Measurements from ENCODE around the gene PCCA.
"Not testable (repeated sequence)": the region's sequence is repeated elsewhere in the genome, so short reads cannot be mapped to it uniquely, and the experiment has no call there.

PCCA gene

GRCh38 chr13:100266026-100266425 lies 177.1 kb downstream of the PCCA start:
- DNase-seq: no peak

GRCh38 chr13:100269837-100270236 lies 180.9 kb downstream of the PCCA start:
- no peak for DNase-seq

DNA sequence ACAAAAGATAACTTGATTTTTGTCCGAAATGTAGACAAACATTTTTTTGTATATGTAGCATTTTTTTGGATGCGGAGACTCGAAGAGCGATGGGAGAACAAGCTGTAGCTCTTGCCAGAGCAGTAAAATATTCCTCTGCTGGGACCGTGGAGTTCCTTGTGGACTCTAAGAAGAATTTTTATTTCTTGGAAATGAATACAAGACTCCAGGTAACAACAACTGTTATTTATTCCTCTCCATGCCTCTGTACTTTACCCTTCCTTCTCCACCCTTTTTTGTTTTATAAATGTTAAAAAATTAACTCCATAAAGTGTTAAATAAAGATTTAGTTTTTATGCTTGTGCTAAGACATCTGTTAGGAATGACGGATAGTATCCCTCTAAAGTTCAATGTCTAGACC lies 184.2 kb downstream of the PCCA start:
- no peak for DNase-seq

GRCh38 chr13:100273552-100273951 lies 184.7 kb downstream of the PCCA start:
- DNase-seq: no peak

DNA sequence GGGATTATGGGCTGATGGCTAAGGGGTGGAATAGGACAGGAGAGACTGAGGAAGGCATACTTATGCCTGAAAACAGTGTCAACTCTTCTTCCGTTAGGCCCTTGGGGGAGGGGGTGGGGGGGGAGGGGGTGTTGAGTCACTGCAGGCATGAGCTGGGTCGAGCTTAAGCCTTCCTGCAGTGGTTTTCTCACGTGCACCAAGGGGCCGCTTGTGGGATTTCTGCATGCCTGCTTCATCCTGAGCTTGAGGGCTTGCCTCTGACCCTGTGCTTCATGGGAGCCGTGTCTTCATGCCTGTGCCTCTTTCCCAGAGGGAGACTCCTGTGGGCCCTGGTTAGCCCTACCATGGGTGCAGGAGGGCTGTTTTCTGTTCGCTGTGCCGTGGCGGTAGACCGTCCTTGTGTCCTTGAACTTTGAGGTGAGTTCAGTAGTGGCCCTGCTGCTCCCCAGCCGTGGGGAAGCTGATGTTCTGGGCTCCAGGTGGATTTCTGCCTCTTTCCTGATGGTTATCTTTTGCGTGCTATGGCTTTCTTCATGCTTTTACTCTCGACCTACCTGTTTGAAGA lies 186.1 kb downstream of the PCCA start:
- DNase-seq: no peak

DNA sequence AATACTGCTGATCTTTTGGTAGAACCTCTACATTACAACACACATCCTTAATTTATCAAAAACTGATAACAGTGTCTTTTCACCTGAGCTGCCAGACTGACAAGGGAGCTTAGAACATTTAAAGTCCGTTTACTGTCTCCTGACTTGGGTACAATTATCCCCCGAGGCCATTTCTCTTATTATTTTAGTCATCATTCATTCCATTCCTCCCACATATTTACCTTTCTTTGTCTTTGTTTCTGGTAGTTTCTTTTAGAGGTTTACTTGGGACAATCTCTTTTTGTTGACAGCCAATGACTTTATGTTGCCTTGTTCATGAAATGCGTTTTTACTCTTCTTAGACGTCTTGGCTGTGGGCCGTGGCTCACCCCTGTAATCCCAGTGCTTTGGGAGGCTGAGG lies 186.9 kb downstream of the PCCA start:
- DNase-seq: no peak

GRCh38 chr13:100280681-100281080 lies 191.8 kb downstream of the PCCA start:
- no peak for DNase-seq

- DNase-seq: not testable (repeated sequence)
Measured at GRCh38 chr13:100282306-100282705, 193.4 kb downstream of the PCCA start.

- no peak for DNase-seq
Measured at GRCh38 chr13:100290165-100290801, 201.4 kb downstream of the PCCA start.

- DNase-seq: no peak
Measured at GRCh38 chr13:100291624-100292023, 202.7 kb downstream of the PCCA start.

DNA sequence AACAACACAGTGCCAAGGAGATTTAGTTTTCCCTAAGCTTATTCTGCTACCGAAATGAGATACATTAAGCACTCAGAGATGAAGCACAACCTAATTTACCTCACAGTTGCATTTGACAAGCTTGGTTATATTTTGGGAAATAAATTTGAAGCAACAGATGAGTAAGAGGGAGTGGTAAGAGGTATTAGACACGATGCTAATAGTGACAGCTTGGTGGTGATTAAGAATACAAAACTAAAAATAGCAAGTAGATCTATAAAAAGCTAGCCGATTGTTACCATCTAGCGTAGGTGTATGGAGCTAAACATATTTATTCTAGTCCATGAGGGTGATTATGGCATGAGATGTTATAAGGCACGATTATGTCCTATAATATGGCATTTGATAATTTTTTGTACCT lies 208.5 kb downstream of the PCCA start:
- no peak for DNase-seq

- DNase-seq: no peak
Measured at GRCh38 chr13:100298116-100298681, 209.3 kb downstream of the PCCA start.

DNA sequence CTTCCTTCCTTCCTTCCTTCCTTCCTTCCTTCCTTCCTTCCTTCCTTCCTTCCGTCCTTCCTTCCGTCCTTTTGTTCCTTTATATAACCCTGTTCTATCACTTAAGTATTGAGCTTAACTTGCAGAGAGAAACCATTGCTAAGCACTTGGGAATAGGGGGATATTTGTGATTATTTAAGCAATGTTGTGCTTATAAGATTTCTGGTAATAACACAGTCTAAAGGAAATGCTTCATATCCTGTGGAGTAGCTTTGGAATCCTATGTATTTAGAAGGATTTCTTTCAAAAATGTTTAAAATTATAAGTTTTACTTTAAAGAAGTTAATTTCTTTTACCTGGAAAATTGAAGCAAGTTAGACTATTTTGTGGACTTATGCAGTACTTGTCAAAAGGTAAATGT lies 209.8 kb downstream of the PCCA start:
- no peak for DNase-seq

DNA sequence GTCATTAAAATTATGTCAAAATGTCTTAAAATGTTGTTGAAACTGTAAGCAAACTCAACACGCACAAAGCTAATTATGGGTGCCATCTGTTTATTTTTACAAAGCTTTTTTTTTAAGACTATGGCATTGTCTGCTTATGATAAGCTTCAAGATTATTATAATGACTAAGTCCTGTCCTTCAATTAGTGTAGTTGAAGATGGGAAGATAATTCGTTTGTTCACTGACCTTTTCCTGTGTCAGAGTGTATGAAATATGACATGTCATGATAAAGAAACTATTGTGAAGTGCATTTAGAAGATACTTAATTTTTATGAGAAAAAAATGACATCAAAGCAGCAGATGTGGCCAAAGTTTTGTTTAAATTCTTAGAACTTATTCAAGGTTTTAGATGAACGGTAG lies 211.3 kb downstream of the PCCA start:
- DNase-seq: no peak

DNA sequence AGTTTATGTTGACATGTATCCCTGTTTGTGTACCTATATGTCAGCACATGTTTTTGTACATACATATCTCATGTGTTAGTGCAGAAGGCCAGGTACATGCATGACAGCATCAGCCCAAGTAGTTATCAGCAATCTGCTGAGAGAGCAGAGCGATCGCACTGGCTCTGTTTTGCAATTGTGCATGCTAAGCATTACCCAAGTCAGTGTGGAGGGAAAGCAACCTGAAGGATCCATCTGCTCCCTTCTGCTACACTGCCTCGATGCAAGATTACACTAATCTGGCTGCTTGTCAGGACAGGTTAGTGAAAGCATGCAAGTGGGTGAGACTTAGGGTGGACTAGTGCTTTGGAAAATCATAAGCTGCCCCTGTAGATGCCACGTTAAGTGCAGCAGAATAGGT lies 211.8 kb downstream of the PCCA start:
- DNase-seq: no peak

DNA sequence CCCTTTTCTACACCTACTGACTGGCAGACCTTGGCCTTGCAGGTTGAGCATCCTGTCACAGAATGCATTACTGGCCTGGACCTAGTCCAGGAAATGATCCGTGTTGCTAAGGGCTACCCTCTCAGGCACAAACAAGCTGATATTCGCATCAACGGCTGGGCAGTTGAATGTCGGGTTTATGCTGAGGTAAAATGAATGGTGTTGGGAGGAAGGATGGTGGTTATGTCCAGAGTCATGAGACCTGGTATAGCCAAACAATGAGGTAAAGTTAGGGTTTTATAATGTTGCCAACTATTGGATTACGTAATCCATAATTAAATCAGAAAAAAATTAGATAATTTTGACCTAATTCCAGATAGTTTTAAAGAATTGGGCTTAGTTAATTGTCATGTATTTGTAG lies 212.5 kb downstream of the PCCA start:
- DNase-seq: no peak

- no peak for DNase-seq
Measured at GRCh38 chr13:100302391-100302790, 213.5 kb downstream of the PCCA start.

GRCh38 chr13:100304229-100304628 lies 215.3 kb downstream of the PCCA start:
- no peak for DNase-seq

- DNase-seq: no peak
Measured at GRCh38 chr13:100305398-100305797, 216.5 kb downstream of the PCCA start.

DNA sequence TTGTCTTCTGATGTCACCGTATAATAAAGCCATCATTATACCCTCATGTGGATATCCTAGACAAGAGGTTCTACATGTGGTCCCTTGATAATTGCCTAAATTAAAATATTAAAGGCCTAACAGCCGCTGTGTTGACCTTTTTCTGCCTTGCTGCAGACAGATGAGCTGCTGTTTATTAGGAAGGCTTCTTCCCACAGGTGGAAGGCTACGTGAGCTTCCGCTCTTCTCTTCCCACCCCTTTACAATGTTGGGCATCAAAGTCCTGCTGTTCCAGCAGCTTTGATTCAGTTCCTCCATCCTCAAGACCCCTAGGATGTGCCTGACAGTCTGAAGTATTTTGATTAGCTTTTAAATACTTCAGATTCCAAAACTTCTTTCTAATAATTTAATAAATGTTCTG lies 217.1 kb downstream of the PCCA start:
- DNase-seq: no peak

GRCh38 chr13:100306434-100306999 lies 217.6 kb downstream of the PCCA start:
- DNase-seq: no peak

DNA sequence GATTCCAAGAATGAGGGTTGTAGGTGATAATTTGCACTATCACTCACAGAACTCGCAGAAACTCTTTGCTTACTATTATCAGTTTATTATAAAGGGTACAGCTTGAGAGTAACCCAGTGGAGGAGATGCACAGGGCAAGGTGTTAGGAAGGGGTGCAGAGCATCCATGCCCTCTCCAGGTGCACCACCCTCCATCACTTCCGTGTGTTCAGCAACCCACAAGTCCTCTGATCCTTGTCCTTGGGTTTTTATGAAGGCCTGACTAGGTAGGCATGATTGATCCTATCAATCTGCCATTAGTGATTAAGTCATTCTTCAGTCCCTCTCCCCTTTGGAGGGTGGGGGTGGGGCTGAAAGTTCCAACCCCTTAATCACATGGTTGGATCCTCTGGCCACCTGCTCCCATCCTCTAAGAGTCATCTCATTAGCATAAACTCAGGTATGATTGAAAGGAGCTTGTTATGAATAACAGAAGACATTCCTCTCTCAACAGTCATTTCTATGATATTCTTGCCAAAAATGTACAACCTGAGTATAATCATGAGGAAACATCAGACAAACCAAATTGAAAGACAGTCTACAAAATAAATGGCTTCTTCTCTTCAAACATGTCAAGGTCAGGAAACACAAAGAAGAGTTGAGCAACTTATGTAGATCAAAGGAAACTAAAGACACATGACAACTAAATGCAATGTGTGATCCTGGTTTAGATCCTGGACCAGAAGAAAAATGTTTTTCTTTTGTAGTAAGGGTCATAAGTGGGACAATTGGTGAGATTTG lies 225.4 kb downstream of the PCCA start:
- DNase-seq: no peak

DNA sequence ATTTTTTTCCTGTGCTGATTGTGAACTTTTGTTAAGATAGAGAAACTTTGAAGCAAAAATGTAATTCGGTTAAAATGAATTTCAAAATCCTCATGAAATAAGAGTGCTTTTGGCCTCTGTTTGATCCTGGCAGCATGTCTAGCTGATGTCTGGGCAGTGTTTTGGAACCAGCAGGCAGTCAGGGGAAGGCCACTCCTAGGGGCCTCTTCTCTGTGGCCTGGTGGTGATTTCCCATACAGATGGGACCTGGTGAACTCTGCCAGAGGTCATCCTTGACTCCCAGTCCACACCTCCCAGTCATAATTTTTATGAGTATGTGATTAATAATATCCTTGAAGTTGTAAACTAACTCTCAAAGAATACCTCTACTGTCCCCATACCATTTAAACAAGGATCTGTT lies 226.6 kb downstream of the PCCA start:
- no peak for DNase-seq

DNA sequence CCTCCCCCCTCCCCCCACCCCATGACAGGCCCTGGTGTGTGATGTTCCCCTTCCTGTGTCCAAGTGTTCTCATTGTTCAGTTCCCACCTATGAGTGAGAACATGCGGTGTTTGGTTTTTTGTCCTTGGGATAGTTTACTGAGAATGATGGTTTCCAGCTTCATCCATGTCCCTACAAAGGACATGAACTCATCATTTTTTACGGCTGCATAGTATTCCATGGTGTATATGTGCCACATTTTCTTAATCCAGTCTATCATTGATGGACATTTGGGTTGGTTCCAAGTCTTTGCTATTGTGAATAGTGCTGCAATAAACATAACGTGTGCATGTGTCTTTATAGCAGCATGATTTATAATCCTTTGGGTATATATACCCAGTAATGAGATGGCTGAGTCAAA lies 229.6 kb downstream of the PCCA start:
- not testable (repeated sequence) for DNase-seq
